ENCODE data around the gene IMMP2L. TPM values are rescaled to one million over a fixed set of nuclear protein-coding genes. Genes with fewer than 3 reads are reported as not detected.

IMMP2L gene
- total RNA-seq, 1 experiment from 2014 or later, result 8.8 TPM

GRCh38 chr7:111483078-111483477, 79.2 kb downstream of the IMMP2L start:
- ChIA-PET POLR2A (no interaction called here), CTCF (no interaction called here)
- H3K9me3 ChIP-seq (ENCODE audit: control insufficient read depth, insufficient read depth, low read depth, low read length), result no peaks in the 10 kb centered on the region
- H3K27me3 ChIP-seq (ENCODE audit: control insufficient read depth, insufficient read depth, low read length), result no peaks in the 10 kb centered on the region
- H3K27ac ChIP-seq (ENCODE audit: low read length), result no peak overlapping the region
- in situ Hi-C loops (cut with HindIII; ENCODE audit: low pct_unique_long_range_greater_than_20kb, low sequenced_read_pairs), result no loop called here
- H3K36me3 ChIP-seq (ENCODE audit: control insufficient read depth, insufficient read depth, low read length), result no peaks in the 10 kb centered on the region
- H3K4me1 ChIP-seq (ENCODE audit: control insufficient read depth, insufficient read depth, low read length), result no peaks in the 10 kb centered on the region
- BruUV-seq (replicated peaks), result no TSS peak
- DNase-seq (ENCODE audit: low read depth, low spot score) (no peak), ATAC-seq (no peak)
- H3K4me3 ChIP-seq (ENCODE audit: low read depth in 2 of 2, low read length in 2 of 2), result no peak overlapping the region
- TF ChIP-seq POLR2AphosphoS5 (IDR thresholded peaks at IDR 0.05; ENCODE audit: low read depth, low read length), result no peak
- TF ChIP-seq SIN3A (IDR thresholded peaks at IDR 0.05; ENCODE audit: borderline replicate concordance, insufficient read depth, low read depth, low read length), result no peak
- TF ChIP-seq CTCF (IDR thresholded peaks at IDR 0.05), result no peak
- intact Hi-C loops (cut with micrococcal nuclease; ENCODE audit: unreplicated experiment), result loop anchor here (10.0 kb wide), 1 partner anchor 148 kb away; no protein-coding TSS in a partner anchor

- DNase-seq (ENCODE audit: low read depth, low spot score), result no peak
- Histone ChIP-seq H3K36me3 (ENCODE audit: control insufficient read depth, insufficient read depth, low read length) (no peaks in the 10 kb centered on the region), H3K27me3 (ENCODE audit: control insufficient read depth, insufficient read depth, low read length) (no peaks in the 10 kb centered on the region), H3K4me1 (ENCODE audit: control insufficient read depth, insufficient read depth, low read length) (no peaks in the 10 kb centered on the region), H3K27ac (ENCODE audit: low read length) (no peak overlapping the region), H3K9me3 (ENCODE audit: control insufficient read depth, insufficient read depth, low read depth, low read length) (no peaks in the 10 kb centered on the region), H3K4me3 (ENCODE audit: low read depth in 2 of 2, low read length in 2 of 2) (no peak overlapping the region)
- ChIA-PET POLR2A (no interaction called here), CTCF (no interaction called here)
- intact Hi-C loops (cut with micrococcal nuclease; ENCODE audit: unreplicated experiment) (no loop called here), in situ Hi-C loops (cut with HindIII; ENCODE audit: low pct_unique_long_range_greater_than_20kb, low sequenced_read_pairs) (no loop called here)
- no peak for ATAC-seq
- no TSS peak for BruUV-seq (replicated peaks)
- no peak for TF ChIP-seq SIN3A (IDR thresholded peaks at IDR 0.05; ENCODE audit: borderline replicate concordance, insufficient read depth, low read depth, low read length)
- no peak for TF ChIP-seq TCF7L2 (IDR thresholded peaks at IDR 0.05; ENCODE audit: low read depth, low read length)
- TF ChIP-seq POLR2AphosphoS5 (IDR thresholded peaks at IDR 0.05; ENCODE audit: low read depth, low read length), result no peak
- TF ChIP-seq CTCF (IDR thresholded peaks at IDR 0.05), result no peak
- no peak for TF ChIP-seq REST (IDR thresholded peaks at IDR 0.05; ENCODE audit: insufficient read depth in 1 of 2, low read depth in 2 of 2, low read length in 1 of 2)
These were observed 84.6 kb downstream of the IMMP2L start for GRCh38 chr7:111477462-111478225.
